NCI-H82 treated with DMSO at 0.1 percent for 48 hours (cell line): ENCODE data around the gene PTPRF.
"Not testable (repeated sequence)": the region's sequence is repeated elsewhere in the genome, so short reads cannot be mapped to it uniquely, and the experiment has no call there.

ENCODE experiments used
- DNase-seq: peaks from one replicate; lab custom pipeline; 2025; ENCODE audit not compliant: unreplicated experiment; lab: John Stamatoyannopoulos, UW

The PTPRF gene

DNA sequence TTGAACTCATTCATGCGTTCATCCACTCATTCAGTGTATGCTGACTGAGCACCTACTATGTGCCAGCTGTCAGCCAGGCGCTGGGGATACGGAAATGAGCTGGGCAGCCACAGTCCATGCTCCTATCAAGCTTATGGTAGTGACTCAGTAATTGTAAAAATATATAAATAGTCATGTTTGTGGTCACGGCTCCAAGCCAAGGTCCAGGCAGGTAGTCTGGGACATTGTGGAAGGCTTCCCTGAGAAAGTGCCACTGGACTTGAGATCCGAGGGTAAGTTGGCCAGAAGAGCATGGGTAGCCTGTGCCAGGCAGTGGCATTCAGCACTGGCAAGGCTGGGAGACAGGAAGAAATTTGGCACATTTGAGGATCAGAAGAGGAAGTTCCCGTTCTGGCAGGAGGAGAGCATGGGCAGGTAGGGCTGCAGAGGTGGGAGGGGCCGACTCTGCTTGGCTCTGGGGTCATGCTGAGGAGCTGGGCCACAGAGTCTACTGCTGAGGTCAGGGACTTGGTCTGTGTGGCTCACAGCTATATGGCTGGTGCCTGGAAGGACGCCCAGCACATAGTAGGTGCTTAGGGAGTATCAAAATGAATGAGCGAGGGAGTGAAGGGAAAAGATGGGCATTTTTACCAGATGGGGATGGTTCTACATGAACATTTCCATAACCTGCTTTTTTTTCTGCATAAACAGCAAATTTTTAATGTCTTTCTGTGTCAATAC, 6.9 kb downstream of the PTPRF start:
- no peak for DNase-seq

DNA sequence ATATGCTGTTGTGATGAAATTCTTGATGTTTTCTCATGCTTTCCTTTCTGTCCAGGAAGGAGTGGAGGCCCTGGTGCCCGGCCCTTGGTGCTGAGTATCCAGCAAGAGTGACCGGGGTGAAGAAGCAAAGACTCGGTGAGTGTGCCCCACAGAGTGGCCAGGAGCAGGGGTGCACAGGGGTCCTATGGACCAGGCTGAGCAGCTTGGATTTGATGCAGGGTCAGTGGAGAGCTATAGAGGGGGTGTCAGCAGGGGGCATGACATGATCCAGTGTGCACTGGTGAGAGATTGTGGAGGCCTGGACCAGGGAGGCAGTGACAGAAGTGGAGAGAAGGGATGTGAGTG, 7.4 kb downstream of the PTPRF start:
- DNase-seq: no peak

DNA sequence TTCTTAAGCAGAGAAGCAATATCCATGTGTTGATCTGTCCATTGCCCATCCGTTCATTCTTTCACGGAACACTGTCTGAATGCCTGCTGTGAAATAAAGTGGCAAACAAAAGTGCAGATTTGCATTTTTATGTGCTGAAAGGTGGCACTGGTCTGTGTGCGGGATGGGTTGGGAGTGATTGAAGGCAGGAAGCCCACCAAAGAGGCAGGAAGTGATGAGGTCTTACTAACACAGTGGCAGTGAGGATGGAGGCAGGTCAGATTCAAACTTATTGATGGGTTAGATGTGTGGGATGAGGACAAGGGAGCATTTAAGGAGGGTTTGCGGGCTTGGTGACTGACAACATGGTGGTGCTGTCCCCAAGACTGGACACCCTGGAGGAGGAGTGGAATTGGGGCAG, 8.3 kb downstream of the PTPRF start:
- DNase-seq: no peak

DNA sequence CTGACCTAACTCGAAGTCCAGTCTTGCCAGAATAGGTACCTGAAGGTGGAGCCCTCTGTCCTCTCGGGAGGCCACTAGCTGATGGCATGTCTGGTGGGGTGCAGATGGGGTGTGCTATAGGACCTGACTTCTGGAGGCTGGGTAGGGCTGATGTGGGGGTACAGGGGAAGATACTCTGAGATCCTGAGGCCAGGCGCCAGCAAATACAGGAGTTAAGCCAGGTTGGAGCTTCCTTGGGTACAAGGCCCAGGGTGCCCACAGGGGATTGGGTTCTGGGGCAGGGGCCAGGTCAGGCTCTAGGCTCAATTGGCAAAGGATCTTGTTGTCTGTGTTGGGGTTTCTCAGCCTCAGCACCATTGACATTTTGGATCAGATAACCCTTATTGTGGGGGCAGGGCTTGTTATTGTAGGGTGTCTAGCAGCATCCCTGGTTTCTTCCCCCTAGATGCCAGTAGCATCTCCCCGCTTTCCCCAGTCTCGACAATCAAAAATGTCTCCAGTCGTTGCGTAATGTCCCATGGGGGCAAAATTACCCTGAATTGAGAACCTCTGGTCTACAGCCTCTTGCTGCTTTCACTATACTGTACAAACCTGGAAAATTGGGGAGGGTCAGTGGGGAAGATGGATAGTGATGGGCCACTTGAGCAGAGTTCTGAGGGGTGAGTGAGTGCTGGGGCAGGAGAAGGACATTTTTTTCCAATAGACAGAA, 9.2 kb downstream of the PTPRF start:
- no peak for DNase-seq

DNA sequence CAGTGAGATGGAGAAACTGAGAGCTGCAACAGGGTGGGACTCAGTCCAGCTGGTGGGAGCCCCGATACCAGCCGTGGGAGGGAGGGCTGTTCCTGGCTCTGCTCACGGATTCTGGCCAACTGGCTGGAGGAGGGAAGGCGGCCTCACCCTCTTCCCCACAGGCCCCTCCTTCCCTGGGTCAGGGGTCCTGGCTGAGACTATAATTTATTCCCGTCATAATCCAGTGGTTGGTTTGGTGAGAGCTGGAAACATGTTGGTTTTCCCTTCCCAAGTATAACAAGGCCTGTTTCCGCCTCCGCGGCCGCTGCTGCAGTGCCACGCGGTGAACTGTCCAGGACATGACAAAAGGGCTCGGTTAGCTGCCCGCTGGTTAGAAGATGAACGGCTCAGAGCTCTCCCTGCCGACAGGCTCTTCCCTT, 10.0 kb downstream of the PTPRF start:
- no peak for DNase-seq

DNA sequence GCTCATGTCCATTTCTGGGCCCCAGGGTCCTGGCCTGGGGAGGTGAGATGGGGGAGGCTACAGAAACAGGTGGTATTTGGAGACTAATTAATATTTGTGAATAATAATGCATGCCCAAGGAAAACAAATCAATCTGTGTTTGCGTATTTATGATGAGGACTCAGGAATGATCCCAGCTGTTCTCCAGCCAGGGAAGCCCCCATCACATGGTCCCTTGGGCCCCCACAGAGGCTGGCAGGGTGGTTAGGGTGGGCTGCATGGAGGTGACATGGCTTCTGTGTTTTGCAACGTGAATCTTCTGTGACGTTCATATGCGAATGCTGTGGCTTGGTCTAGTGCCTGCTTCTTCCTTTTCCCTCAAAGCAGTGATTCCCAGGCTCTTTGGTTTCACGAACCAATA, 10.5 kb downstream of the PTPRF start:
- no peak for DNase-seq

DNA sequence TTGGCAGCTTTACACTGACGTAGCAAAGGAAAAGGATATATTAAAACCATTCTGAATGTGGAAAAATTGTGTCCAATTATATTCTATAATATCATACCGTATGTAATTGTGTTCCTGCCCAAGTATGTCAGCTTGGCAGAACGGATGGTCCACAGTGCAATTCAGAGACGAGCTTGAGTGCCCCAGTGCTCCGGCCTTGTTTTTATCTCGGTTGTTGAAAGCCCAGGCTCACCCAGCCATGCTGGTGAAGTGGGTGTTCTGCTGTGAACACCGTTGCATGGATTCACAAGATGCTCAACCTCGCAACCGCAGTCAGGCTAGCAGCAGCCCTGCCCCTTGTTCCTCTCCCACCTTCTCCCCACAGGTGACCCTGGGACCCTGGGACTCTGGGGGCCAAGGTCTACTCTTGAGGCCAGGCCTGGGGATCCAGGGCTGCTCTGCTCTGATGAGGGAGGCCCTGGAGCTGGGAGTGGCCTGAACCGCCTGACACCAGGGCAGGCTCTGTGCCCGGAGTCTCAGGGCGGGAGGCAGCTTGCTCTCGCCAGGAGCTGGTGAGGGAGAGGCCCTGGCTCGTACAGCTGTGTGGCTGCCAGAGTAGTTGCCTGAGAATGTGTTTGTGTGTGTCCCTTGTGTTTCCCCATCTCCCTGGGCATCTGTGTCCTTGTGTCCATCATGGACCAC, 11.2 kb downstream of the PTPRF start:
- DNase-seq: no peak

DNA sequence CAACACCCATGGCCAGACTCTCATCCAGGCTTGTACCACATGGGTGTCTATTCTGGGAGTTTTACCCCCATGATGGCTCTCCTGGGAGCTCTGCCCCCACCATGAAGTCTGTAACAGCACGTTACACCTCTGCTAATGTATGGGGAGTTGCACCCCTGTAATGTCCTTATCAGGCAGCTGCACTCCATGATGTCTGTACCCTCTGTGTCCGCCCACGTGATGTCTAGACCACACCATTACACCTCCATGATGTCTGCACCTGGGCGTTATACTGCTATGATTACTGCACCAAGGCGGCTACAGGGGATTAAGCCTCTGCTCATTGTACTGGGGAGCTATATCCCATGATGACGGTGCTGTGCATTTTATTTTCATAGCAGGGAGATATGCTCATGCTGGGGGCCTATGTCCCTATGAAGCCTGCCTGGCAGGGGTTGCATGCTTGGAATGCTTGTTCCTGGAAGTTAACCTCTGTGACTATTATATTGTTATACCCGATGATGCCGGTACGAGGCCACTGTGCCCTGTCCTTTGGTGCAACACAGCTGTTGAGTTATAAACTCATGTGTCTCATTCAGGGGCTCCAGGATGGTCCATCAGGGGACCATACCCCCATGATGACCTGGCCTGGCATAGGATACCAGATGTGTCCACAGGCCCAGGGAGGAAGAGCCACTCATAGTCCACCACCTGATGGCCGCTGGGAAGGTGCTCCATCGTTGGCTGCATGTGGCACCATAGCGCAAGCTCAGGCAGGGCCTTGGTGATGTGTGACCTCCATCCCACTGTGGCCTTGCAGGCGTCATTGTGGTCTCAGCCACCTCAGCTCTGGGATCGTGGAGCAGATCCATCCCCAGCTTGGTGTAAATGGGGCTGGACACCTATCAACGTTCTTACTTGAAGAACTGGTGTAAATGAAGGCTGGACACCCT, 12.1 kb downstream of the PTPRF start:
- no peak for DNase-seq

DNA sequence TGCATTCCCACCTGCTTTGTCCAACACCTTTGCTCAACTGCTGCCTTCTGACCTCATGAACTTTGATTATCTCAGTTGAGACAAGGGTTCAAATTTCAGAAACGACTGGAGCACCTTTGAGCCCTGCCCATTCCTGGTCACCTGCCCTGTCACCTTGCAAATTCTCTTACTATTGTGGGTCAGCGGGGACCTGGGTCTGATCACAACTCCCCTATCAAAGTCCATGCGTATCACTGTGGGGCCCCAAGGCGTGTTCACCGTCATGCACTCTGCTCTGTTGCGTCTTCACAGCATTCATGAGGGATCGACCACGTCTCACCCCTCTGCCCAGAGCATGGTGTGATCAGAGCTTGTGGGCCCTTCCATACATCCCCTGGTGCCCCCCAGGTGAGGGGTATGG, 12.9 kb downstream of the PTPRF start:
- no peak for DNase-seq

DNA sequence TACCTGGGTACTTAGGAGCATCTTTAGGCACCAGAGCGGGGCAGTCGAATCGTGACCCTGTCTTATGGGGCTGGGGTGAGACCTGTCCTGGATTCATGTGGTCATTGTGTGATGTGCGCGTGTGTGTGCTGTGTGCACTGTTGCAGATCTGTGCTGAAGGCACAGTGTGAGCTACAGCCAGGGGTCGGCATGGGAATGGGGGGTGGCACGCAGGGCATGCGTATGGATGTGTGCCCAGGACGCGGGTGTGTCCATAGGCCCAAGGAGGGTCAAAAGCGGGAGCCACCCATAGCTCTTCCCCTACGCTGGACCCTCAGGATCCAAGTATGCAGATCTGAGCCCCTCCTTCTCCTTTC, 14.6 kb downstream of the PTPRF start:
- no peak for DNase-seq

DNA sequence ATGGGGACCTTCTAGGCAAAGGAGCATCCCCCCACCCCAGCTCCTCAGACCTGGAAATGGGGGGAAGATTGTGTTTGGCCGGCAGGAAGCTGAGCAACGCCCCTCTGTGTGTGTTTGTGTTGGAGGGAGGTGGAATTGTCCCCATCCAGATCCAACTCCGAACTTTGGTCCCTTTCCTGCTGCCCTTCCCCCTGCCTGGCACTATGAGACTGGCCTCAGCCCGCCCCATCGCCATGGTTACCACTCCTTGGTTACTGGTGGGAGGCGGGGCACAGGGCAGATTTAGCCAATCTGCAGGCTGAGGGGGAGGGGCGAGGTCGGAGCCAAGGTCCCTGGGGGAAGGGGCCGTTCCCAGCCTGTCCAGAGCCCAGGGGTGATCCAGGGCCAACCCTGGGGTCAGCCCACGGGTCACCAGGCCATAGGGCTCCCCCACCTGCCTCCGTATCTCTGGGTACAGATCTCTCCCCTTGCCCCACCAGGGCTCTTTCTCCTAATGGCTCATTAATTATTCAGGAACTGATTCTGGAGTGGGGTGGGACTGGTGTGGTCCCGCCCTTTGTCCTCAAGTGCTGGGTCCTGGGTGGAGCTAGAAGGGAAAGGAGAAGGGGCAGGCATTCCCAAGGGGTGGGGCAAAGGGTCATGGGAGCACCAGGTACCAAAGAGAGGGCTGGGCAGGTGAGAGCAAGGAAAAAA, 15.2 kb downstream of the PTPRF start:
- DNase-seq: no peak

DNA sequence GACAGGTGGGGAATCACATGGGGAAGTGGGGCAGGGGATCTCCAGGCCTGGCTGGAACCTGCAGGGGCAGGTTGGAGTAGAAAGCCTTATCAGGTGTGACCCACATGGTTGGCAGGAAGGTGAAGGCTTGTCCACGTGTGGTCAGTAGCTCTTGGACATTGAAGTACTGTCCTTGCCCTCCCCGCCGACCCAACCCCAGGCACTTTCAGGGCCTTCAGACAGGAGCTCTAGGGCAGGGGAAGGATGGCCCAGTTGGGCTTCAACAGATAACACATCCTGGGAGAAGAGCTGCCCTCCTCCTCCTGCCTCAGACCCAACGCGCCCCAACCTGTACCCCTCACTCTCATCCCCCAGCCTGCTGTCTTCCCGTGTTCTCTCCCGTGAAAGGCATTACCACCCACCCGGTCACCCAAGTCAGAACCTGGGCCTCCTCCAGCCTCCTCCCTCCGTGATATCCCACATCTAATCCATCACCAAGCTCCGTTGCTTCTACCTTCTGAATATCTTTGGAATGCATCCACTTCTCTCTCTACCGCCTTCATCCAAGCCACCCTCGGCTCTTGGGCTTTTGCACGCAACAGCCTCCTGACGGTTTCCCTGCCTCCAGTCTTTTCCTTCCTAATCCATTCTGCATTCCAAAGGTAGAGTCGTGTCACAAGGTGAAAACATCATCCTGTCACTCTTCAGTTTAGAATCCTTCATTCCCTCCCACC, 15.9 kb downstream of the PTPRF start:
- no peak for DNase-seq

DNA sequence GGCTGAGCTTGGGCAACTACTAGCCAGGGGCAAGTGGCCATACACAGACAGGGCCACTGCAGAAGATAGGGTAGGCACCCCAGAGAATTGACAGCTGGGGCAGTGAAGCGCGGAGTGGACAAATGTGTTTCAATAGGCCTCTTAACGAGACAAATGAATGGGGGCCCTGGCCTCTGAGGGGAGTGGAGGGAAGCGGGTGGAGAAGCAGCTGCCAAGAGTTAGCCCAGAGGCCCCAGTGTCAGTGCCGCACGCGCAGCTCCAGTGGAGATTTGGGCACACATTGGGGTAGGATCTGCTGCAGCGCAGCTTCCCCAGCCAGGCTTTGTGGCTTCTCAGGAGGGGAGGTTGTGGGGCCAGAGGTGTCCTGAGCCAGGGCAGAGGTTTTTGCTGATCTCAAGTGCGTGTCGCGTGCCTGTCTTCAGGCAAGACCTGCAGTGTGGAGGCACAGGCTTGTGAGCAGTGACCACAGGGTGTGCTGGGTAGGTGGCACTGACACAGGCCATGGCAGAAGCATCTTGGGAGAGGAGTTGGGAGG, 16.9 kb downstream of the PTPRF start:
- DNase-seq: no peak

DNA sequence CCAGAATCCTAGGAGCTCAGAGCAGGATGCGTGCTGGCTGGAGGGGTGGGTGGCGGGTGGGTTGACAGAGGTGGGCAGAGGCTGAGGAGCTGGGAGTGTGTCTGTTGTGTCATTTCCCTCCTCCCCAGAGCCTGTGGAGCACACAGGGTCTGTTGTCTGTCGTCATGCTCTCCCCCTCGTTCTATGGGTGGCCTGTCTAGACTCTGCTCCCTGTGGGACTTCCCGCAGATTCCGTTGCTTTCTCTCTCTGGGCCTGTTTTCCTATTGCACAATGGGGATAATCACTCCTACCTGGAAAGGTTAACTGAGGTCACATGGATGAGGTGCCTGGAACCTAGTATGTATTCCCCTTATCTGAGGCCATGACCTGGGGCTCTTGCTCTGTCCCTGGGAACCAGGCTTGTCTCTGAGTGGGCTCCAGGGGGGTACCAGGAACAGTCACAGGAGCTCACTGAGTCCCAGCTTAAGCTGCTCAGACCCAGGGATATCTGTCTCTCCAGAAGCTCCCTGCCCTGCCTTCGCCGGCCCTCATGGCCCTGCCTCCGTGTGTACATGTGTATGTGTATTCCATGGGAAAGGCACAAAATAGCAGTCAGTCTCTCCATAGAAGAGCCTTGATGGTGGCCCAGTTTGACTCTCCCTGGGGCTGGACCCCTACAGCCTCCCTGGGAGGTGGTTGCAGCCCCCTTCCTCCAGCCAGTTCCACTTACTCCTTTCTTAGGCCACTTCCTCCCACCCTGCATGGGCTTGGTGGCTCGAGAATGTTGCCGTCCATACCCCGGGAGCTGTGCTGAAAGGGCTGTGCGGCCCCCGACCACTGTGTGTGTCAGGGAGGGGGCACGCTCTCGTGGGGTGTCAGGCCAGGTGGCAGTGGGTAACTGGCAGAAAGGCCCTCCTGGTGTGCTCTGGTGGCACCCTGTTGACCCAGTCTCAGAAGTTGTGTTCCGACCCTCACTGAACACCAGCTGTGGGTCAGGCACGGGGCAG, 17.9 kb downstream of the PTPRF start:
- DNase-seq: no peak

DNA sequence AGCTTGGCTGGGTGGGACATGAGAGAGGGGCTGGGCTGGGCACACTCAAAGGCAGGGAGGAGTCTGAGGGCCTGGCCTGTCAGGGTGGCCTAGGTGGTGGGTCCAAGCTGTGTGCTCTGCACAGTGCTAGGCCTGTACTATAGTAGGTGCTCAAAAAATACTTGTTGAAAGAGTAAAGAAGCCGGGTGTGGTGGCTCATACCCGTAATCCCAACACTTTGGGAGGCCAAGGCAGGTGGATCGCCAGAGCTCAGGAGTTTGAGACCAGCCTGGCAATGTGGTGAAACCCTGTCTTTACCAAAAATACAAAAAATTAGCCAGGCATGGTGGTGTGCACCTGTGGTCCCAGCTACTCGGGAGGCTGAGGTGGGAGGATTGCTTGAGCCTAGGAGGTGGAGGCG, 18.7 kb downstream of the PTPRF start:
- not testable (repeated sequence) for DNase-seq

DNA sequence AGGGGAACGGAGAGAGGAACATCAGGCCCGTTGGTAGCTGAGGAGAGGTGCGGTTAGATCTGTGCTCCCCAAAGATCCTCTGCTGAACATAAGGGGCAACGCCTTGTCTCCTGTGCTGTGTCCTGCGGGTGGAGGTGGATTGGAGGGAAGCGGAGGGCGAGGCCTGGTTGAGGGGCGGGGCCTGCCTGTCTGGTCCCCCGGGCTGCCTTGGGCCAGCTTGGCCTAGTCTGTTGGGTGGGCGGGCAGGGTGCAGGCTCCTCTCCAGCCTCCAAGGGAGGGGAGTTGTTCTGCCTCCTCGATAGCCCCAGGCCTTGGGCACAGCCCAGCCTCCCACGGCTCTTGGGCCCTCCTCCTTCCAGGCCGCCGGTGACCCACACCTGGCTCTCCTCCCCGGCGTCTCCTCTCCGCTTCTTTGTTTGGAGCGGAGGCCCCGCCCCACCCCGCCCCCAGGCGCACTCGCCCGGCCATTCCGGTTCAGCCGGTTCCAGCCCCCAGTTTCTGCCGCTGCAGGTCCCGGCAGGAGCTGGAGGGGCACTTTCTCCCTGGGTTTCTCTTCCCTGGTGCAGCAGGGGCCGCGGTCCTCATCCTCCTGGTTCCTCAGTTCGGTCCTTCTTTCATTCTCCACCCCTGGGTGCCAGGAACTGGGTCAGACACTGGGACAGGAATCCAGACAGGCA, 19.4 kb downstream of the PTPRF start:
- no peak for DNase-seq

DNA sequence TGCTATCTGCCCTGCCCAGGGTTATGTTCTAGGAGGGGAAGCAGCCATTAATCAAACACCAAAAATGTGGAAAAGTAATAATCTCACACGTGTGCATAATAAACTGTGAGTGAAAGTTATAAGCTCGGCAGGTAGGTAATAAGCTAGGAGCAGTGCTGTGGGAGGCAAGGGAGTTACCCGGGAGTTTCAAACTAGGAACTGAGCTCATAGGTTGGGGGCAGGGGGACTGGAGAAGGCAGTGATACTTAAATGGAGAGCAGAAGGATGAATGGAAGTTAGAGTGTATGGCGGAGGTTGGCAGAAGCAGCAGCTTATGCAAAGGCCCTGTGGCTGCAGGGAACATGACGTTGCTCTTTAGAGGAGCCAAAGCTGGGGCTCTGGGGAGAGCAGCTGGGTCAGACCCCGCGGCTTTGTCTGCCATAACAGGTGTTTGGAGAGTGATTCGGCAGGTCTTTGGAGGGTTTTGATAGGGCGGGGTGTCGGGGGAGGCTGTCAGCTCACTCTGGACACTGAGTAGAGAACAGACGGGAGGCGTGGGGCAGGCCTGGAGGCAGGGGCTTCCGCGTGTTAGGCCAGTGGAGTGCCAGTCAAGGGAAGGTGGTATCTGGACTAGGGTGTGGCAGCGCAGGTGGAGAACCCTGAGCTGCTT, 20.0 kb downstream of the PTPRF start:
- DNase-seq: no peak
